Activated CD8-positive, alpha-beta memory T cell treated with anti-CD3 and anti-CD28 coated beads for 4 hours (primary cell): ENCODE measurements around the gene SIK1.

Experiments used
- DNase-seq, 2 donors: peaks; one replicate each; pipeline ENCODE4 v3.0.0-alpha.2; 2020; ENCODE audit warnings: low read depth in 2 of 2

The SIK1 gene

GRCh38 chr21:43367296-43367695, 59.6 kb downstream of the SIK1 start:
- DNase-seq, result no peak

- DNase-seq, result no peak
Measured at GRCh38 chr21:43366656-43367055, 60.3 kb downstream of the SIK1 start.

GRCh38 chr21:43365611-43366426, 61.1 kb downstream of the SIK1 start:
- no peak for DNase-seq

- DNase-seq, result no peak
Measured at GRCh38 chr21:43364851-43365424, 62.0 kb downstream of the SIK1 start.
